ENCODE results near the gene IGSF9. TPM values are rescaled to one million over a fixed set of nuclear protein-coding genes. Genes with fewer than 3 reads are reported as not detected.
A peak's percentile ranks its signal among the peaks of the same experiment; 100 is the strongest.

IGSF9 gene
- total and polyA plus RNA-seq, 9 donors, result 0.13 to 5.9 (median 0.56) TPM

DNA sequence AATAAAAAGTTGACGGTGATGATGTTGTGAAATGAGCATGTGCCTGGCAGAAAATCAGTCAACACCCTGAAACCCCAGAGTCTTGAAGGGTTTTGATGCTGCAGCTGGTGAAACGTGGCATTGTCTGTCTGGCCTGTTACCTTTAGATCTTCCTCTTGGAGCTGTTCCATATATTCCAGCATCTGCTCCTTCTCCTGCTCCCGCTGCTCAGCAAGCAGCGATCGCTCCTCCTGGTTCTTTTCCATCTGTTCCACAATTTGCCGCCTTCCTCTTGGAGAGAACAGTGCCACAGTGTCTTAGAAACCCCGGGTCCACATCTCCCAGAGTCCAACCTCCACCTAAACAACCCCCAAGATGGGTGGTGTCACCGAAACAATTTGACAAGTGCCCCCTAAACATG, 61.1 kb downstream of the IGSF9 start:
- no peaks in the 10 kb centered on the region for H3K4me1 ChIP-seq (ENCODE audit: control insufficient read depth, insufficient read depth, low read length)
- WGBS (ENCODE audit: insufficient coverage), result 60% methylated on average over 7 of the region's 8 CpGs

DNA sequence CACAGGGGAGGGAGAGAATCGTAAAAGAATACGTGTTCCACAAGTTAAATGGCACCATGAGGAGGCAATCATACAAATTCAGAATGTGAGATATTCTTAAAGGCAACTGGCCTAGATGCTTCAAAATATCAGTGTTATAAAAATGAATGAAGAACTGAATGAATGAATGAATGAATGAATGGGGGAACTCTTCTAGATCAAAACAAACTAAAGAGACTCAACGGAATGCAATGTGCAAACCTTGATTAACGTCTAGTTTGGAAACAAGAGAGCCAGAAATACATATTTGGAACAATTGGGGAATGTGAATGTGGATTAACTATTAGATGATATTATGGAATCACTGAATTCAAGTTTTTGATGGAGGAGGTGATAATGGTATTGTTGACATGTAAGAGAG, 62.3 kb downstream of the IGSF9 start:
- Histone ChIP-seq H3K4me1 (ENCODE audit: control insufficient read depth, insufficient read depth, low read length) (no peaks in the 10 kb centered on the region), H3K27me3 (ENCODE audit: control insufficient read depth, insufficient read depth, low read length) (no peaks in the 10 kb centered on the region), H3K4me3 (ENCODE audit: low read length) (no peak overlapping the region), H3K27ac (ENCODE audit: low read length) (no peak overlapping the region), H3K36me3 (ENCODE audit: control insufficient read depth, insufficient read depth, low read length) (no peaks in the 10 kb centered on the region), H3K9me3 (replicated peaks; ENCODE audit: control insufficient read depth, low read depth, low read length) (no peaks in the 10 kb centered on the region)
- no CpG with 5 or more reads among the region's 4 CpGs for WGBS (ENCODE audit: insufficient coverage)
- DNase-seq, result no peak

More for the DNA sequence above, 61.1 kb downstream of the IGSF9 start:
- no peak overlapping the region for H3K4me3 ChIP-seq (ENCODE audit: low read length)
- no peaks in the 10 kb centered on the region for H3K36me3 ChIP-seq (ENCODE audit: control insufficient read depth, insufficient read depth, low read length)
- H3K27ac ChIP-seq (ENCODE audit: low read length), result no peak overlapping the region
- DNase-seq, result no peak
- H3K27me3 ChIP-seq (ENCODE audit: control insufficient read depth, insufficient read depth, low read length), result no peaks in the 10 kb centered on the region
- H3K9me3 ChIP-seq (replicated peaks; ENCODE audit: control insufficient read depth, low read depth, low read length), result no peaks in the 10 kb centered on the region

DNA sequence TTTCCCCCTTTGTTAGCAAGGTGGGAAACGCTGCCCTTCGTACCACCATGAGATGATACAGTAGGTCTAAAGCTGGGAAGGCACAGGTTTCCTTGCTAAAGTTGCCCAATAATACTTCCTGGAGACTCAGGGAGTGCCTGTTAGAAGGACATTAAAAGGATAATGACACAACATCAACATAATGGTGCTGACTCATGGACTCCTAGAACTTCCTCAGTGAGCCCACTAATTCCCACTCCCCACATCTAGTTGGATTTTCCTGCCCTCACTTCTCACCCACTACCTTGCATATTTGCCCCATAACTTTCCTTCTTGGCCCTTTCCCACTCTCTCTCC, 62.9 kb downstream of the IGSF9 start:
- Histone ChIP-seq H3K27me3 (ENCODE audit: control insufficient read depth, insufficient read depth, low read length) (no peaks in the 10 kb centered on the region), H3K4me3 (ENCODE audit: low read length) (no peak overlapping the region), H3K4me1 (ENCODE audit: control insufficient read depth, insufficient read depth, low read length) (no peaks in the 10 kb centered on the region), H3K27ac (ENCODE audit: low read length) (no peak overlapping the region), H3K36me3 (ENCODE audit: control insufficient read depth, insufficient read depth, low read length) (no peaks in the 10 kb centered on the region), H3K9me3 (replicated peaks; ENCODE audit: control insufficient read depth, low read depth, low read length) (no peaks in the 10 kb centered on the region)
- DNase-seq, result no peak
- no CpG with 5 or more reads among the region's 2 CpGs for WGBS (ENCODE audit: insufficient coverage)

DNA sequence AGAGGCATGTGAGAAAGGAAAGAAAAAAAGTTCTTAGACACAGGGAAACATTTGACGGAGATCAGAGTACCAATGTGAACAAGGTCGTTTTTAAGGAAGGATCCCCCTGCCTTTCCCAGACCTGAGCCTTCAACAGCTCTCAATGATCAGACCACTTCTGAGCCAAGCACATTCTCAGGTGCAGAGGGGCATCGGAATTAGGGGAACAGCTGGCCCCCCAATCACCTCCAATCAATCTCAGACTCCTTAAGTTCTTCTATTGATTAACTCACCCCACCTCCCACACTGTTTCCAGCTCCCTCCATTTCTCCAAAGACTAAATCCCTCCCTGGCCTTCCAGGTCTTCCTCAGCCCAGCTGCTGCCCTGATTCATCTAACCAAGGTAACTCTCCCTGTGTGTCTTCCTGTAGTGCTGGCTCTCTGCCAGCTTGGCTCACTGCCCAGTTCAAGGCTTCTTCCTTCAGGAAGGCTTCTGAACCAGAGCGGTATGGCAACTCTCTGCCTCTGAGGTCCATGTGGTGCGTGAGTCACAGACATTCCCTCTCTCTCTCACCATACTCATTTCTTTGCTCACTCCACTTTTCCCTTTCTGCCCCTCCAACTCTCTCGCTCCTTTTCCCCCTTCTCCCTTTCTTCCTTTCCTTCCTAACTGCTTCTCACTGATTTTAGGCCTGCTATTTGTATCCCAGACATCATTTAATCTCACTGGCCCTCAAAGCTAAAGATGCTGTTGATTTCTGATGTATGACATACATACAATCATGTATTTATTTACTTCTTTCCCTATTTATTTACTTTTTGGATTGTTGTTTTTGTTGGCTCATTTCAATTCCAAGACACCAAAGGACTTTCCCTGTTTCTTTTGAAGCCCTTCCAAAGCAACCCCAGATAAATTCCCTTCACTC, 63.5 kb downstream of the IGSF9 start:
- no peaks in the 10 kb centered on the region for H3K9me3 ChIP-seq (replicated peaks; ENCODE audit: control insufficient read depth, low read depth, low read length)
- no peaks in the 10 kb centered on the region for H3K36me3 ChIP-seq (ENCODE audit: control insufficient read depth, insufficient read depth, low read length)
- H3K27me3 ChIP-seq (ENCODE audit: control insufficient read depth, insufficient read depth, low read length), result no peaks in the 10 kb centered on the region
- 43% methylated on average over 5 of the region's 6 CpGs for WGBS (ENCODE audit: insufficient coverage)
- no peaks in the 10 kb centered on the region for H3K4me1 ChIP-seq (ENCODE audit: control insufficient read depth, insufficient read depth, low read length)
- H3K27ac ChIP-seq (ENCODE audit: low read length), result no peak overlapping the region
- peak; percentile 60 for DNase-seq
- no peak overlapping the region for H3K4me3 ChIP-seq (ENCODE audit: low read length)

DNA sequence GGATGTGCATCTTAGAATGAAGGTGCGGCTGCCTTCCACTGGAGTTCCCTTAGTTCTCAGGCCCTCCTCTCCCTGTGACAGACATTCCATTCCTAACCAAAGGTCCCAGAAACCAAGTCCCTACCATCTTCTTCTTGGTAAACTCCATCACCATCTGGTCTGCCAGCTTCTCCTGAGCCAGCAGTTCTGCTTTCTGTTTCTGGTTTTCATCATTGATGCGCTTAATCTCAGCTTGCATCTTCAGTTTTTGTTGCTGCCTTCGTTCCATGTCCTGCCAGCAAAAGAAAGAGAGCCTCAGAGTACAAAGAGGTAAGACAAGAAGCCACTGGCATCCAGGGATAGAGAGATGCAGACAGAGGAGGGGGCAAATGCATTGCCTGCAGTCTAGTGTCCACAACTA, 65.0 kb downstream of the IGSF9 start:
- WGBS (ENCODE audit: insufficient coverage), result 64% methylated on average over 2 of the region's 3 CpGs

DNA sequence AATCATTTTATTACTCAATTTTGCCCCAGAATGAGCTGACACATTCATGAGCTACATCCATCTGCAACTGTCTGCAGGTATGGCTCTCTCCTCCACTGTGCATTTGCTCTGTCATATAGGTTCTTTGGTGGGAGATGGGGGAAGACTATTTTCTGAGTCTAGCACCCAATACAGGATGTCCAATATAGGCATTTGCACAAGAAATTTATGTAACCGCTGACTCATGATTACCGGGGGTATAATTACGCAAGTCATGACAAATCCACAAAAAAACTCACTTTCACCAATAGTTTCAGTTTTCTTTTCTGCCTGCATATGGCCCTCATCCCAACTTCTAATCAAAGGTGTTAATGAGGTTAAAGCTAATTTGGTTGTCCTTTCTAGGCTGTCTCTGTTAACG, 65.4 kb downstream of the IGSF9 start:
- no peaks in the 10 kb centered on the region for H3K9me3 ChIP-seq (replicated peaks; ENCODE audit: control insufficient read depth, low read depth, low read length)
- DNase-seq, result no peak
- WGBS (ENCODE audit: insufficient coverage), result no CpG with 5 or more reads among the region's 4 CpGs
- H3K36me3 ChIP-seq (ENCODE audit: control insufficient read depth, insufficient read depth, low read length), result no peaks in the 10 kb centered on the region
- no peaks in the 10 kb centered on the region for H3K4me1 ChIP-seq (ENCODE audit: control insufficient read depth, insufficient read depth, low read length)
- no peak overlapping the region for H3K4me3 ChIP-seq (ENCODE audit: low read length)
- H3K27ac ChIP-seq (ENCODE audit: low read length), result no peak overlapping the region
- no peaks in the 10 kb centered on the region for H3K27me3 ChIP-seq (ENCODE audit: control insufficient read depth, insufficient read depth, low read length)

More for the DNA sequence above, 65.0 kb downstream of the IGSF9 start:
- Histone ChIP-seq H3K36me3 (ENCODE audit: control insufficient read depth, insufficient read depth, low read length) (no peaks in the 10 kb centered on the region), H3K4me1 (ENCODE audit: control insufficient read depth, insufficient read depth, low read length) (no peaks in the 10 kb centered on the region), H3K4me3 (ENCODE audit: low read length) (no peak overlapping the region), H3K27ac (ENCODE audit: low read length) (no peak overlapping the region), H3K27me3 (ENCODE audit: control insufficient read depth, insufficient read depth, low read length) (no peaks in the 10 kb centered on the region), H3K9me3 (replicated peaks; ENCODE audit: control insufficient read depth, low read depth, low read length) (no peaks in the 10 kb centered on the region)
- DNase-seq, result no peak

DNA sequence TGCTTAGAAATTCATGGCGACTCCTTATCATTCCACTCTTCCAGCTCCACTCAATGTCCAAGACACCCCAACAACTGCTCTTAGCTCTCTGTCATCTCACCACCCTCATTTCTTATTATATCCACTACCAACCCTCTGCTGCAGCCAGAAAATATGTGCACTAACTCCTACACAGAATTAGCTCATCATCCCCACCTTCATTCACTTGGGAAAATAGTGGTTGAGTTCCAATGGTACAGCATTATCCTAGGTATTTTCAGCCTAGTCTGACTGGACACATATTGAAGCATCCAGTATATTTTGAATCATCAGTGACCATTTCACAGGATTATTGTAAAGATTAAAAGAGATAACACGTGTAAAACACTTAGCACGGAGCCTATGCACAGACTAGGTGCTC, 66.3 kb downstream of the IGSF9 start:
- H3K9me3 ChIP-seq (replicated peaks; ENCODE audit: control insufficient read depth, low read depth, low read length), result no peaks in the 10 kb centered on the region
- H3K4me1 ChIP-seq (ENCODE audit: control insufficient read depth, insufficient read depth, low read length), result no peaks in the 10 kb centered on the region
- WGBS (ENCODE audit: insufficient coverage), result 100% methylated on average over 1 of the region's 3 CpGs
- DNase-seq, result no peak
- H3K27ac ChIP-seq (ENCODE audit: low read length), result no peak overlapping the region
- H3K27me3 ChIP-seq (ENCODE audit: control insufficient read depth, insufficient read depth, low read length), result no peaks in the 10 kb centered on the region
- H3K4me3 ChIP-seq (ENCODE audit: low read length), result no peak overlapping the region
- H3K36me3 ChIP-seq (ENCODE audit: control insufficient read depth, insufficient read depth, low read length), result no peaks in the 10 kb centered on the region

DNA sequence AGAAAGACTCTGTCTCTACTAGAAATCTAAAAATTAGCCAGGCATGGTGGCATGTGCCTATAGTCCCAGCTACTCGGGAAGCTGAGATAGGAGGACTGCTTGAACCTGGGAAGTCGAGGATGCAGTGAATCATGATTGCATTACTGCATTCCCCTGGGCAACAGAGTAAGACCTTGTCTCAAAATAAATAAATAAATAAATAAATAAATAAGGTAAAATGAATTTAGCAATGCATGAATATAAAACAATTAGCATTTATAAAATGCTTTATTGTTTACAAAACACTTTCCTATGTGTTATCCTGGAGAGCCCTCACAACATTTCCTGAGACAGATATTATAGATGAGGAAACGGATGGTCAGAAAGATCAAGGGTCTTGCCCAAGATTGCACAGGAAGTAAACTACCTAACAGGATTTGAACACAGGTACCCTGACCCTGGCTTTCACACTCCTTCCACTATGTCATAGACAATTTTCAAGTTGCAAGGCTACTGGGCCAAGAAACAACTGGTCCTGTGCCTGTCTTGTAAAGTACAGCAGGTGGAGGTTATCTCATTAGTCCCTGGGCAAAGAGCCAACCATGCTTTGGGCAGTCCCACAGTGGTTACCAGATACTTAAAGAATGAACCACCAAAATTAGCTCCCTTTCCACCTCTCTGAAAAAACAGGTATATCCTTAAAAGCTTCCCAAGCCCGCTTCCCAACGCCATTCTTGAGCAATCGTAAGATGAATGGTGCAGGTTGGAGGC, 67.5 kb downstream of the IGSF9 start:
- Histone ChIP-seq H3K36me3 (ENCODE audit: control insufficient read depth, insufficient read depth, low read length) (no peaks in the 10 kb centered on the region), H3K27me3 (ENCODE audit: control insufficient read depth, insufficient read depth, low read length) (peaks cover 3% of the 10 kb centered on the region), H3K27ac (ENCODE audit: low read length) (no peak overlapping the region), H3K4me3 (ENCODE audit: low read length) (no peak overlapping the region), H3K4me1 (ENCODE audit: control insufficient read depth, insufficient read depth, low read length) (no peaks in the 10 kb centered on the region), H3K9me3 (replicated peaks; ENCODE audit: control insufficient read depth, low read depth, low read length) (no peaks in the 10 kb centered on the region)
- 100% methylated on average over 1 of the region's 6 CpGs for WGBS (ENCODE audit: insufficient coverage)
- no peak for DNase-seq
